ACC112 (cell line): ENCODE results near the gene LMAN2.

Experiments
- H2AFZ ChIP-seq: fragments of 200-600 bp; sonication (generic); one replicate; pipeline ENCODE4 v1.6.0; 2017; ENCODE audit warnings: antibody characterized with exemption, low read length; ENCODE audit not compliant: unreplicated experiment
- H3K27ac ChIP-seq: fragments of 200-600 bp; sonication (generic); 2 replicates; pipeline ENCODE4 v1.5.1; 2014; ENCODE audit warnings: low read depth, mild to moderate bottlenecking, antibody characterized with exemption, low read length, moderate library complexity
- H3K27me3 ChIP-seq: fragments of 200-600 bp; sonication (generic); 2 replicates; pipeline ENCODE4 v1.6.1; 2014; ENCODE audit warnings: mild to moderate bottlenecking, antibody characterized with exemption, low read length, moderate library complexity, mixed read lengths; ENCODE audit not compliant: insufficient read depth
- H3K36me3 ChIP-seq: fragments of 200-600 bp; sonication (generic); 2 replicates; pipeline ENCODE4 v1.6.1; 2016; ENCODE audit warnings: mild to moderate bottlenecking, antibody characterized with exemption, low read length, moderate library complexity, mixed read lengths; ENCODE audit not compliant: insufficient read depth
- H3K4me1 ChIP-seq: fragments of 200-600 bp; sonication (generic); one replicate; pipeline ENCODE4 v1.6.1; 2016; ENCODE audit warnings: low read length, mixed read lengths; ENCODE audit not compliant: insufficient read depth, unreplicated experiment, control insufficient read depth
- H3K4me3 ChIP-seq: fragments of 200-600 bp; sonication (generic); 2 replicates; pipeline ENCODE4 v1.5.1; 2014; ENCODE audit warnings: mild to moderate bottlenecking, low read depth, low read length
- H3K79me2 ChIP-seq: fragments of 200-600 bp; sonication (generic); one replicate; pipeline ENCODE4 v1.6.0; 2016; ENCODE audit warnings: low read length; ENCODE audit not compliant: control insufficient read depth, unreplicated experiment, insufficient read depth

Gene LMAN2

DNA sequence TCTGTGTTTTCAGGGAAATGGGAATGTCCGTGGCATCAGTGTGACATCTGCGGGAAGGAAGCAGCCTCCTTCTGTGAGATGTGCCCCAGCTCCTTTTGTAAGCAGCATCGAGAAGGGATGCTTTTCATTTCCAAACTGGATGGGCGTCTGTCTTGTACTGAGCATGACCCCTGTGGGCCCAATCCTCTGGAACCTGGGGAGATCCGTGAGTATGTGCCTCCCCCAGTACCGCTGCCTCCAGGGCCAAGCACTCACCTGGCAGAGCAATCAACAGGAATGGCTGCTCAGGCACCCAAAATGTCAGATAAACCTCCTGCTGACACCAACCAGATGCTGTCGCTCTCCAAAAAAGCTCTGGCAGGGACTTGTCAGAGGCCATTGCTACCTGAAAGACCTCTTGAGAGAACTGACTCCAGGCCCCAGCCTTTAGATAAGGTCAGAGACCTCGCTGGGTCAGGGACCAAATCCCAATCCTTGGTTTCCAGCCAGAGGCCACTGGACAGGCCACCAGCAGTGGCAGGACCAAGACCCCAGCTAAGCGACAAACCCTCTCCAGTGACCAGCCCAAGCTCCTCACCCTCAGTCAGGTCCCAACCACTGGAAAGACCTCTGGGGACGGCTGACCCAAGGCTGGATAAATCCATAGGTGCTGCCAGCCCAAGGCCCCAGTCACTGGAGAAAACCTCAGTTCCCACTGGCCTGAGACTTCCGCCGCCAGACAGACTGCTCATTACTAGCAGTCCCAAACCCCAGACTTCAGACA lies 57.5 kb downstream of the LMAN2 start:
- no peak overlapping the region for H3K4me3 ChIP-seq
- H3K27me3 ChIP-seq, result no peaks in the 10 kb centered on the region
- H3K4me1 ChIP-seq, result no peaks in the 10 kb centered on the region
- no peaks in the 10 kb centered on the region for H3K79me2 ChIP-seq
- H3K36me3 ChIP-seq, result peaks cover 15% of the 10 kb centered on the region; the same call in 1 of the 2 replicates
- no peak overlapping the region for H2AFZ ChIP-seq
- no peak overlapping the region for H3K27ac ChIP-seq

GRCh38 chr5:177291735-177292134 lies 59.7 kb downstream of the LMAN2 start:
- Histone ChIP-seq H2AFZ (no peak overlapping the region), H3K27me3 (no peaks in the 10 kb centered on the region), H3K36me3 (peaks cover 15% of the 10 kb centered on the region; the same call in 1 of the 2 replicates), H3K4me3 (no peak overlapping the region), H3K27ac (no peak overlapping the region), H3K79me2 (no peaks in the 10 kb centered on the region), H3K4me1 (no peaks in the 10 kb centered on the region)

- H3K27me3 ChIP-seq, result no peaks in the 10 kb centered on the region
- no peaks in the 10 kb centered on the region for H3K79me2 ChIP-seq
- no peak overlapping the region for H2AFZ ChIP-seq
- no peak overlapping the region for H3K27ac ChIP-seq
- H3K4me1 ChIP-seq, result no peaks in the 10 kb centered on the region
- H3K36me3 ChIP-seq, result peaks cover 15% of the 10 kb centered on the region; the same call in 1 of the 2 replicates
- no peak overlapping the region for H3K4me3 ChIP-seq
Measured at GRCh38 chr5:177290816-177291596, 60.5 kb downstream of the LMAN2 start.

DNA sequence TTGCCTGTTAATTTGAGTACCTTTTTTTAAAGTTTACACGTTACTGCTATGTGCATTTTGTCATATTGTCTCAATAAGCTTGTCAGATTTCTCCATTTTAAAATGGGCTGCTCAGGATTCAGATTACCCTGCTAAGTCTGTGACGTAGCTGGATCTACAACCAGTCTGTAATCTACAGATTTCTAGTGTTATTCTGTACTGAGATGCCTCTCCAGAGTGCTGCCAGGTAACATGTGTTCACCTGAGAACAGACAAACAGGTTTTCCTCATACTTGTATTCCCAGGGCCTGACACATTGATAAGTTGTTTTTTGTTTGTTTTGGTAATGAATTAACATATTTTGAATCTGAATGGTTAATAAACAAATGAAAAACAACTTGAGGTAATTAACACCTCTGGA lies 63.3 kb downstream of the LMAN2 start:
- no peaks in the 10 kb centered on the region for H3K27me3 ChIP-seq
- peaks cover 11% of the 10 kb centered on the region; the same call in 1 of the 2 replicates for H3K36me3 ChIP-seq
- H3K27ac ChIP-seq, result no peak overlapping the region
- H3K79me2 ChIP-seq, result no peaks in the 10 kb centered on the region
- no peaks in the 10 kb centered on the region for H3K4me1 ChIP-seq
- H2AFZ ChIP-seq, result no peak overlapping the region
- H3K4me3 ChIP-seq, result no peak overlapping the region
